ENCODE data around the gene FBXO44.

DNA sequence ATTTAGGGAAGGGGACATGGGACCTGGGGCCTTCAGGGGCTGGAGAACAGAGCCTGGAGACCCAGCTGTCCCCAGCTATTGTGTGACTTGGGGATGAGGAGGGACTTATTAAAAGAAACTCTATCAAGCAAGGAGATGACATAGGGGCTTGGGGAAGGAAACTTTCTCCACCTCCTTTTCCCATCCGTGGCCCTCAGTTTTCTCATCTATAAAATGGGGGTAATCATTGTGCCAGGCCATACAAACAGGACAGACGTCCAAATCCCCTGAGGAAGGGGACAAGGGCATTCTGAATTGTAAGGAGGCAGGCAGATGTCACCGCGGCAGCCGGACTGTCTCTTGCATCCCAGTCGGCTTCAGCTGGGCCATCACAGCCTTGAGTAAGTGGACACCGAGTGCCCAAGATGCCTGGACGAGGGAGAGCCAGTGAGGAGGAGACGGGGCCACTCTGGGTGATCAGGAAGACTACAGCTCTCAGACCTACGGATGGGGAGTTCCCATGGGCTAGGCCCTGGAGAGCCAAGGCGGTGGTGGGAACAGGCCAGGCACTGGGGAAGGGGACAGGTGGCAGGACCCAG lies 2.4 kb upstream of the FBXO44 start:
- no peak for TF ChIP-seq CTCF (IDR thresholded peaks at IDR 0.05; ENCODE audit: low read depth, low read length)
- no peak for TF ChIP-seq EZH2phosphoT487 (IDR thresholded peaks at IDR 0.05; ENCODE audit: low read depth)
